HEK293 (cell line): Measurements from ENCODE around the gene ZAR1.

Experiments
- HOXA7 ChIP-seq: sonication (generic); formaldehyde crosslinking; IDR thresholded peaks from 2 replicates; pipeline ENCODE4 v1.8.1; 2022; ENCODE audit warnings: missing genetic modification reagents, borderline replicate concordance
- PRDM1 ChIP-seq: fragments of 450-650 bp; formaldehyde crosslinking; IDR thresholded peaks from 2 replicates; pipeline ENCODE4; 2016; ENCODE audit warnings: missing biosample characterization, missing genetic modification characterization
- SETDB1 ChIP-seq: IDR thresholded peaks from one replicate; pipeline ENCODE4 v1.6.1; 2017; ENCODE audit warnings: mild to moderate bottlenecking, low read length, moderate library complexity, mixed read lengths; ENCODE audit not compliant: insufficient read length
- TRIM28 ChIP-seq: IDR thresholded peaks from 2 replicates; pipeline ENCODE4 v1.6.1; 2011; ENCODE audit warnings: low read length, control low read depth, borderline replicate concordance
- ZFP37 ChIP-seq: fragments of 450-650 bp; formaldehyde crosslinking; IDR thresholded peaks from 2 replicates; pipeline ENCODE4 v1.5.1; 2016; ENCODE audit warnings: missing biosample characterization, missing genetic modification characterization
- ZFP41 ChIP-seq: fragments of 450-650 bp; formaldehyde crosslinking; IDR thresholded peaks from 2 replicates; pipeline ENCODE4 v1.5.1; 2016; ENCODE audit warnings: missing biosample characterization, missing genetic modification characterization, borderline replicate concordance
- ZNF121 ChIP-seq: fragments of 450-650 bp; formaldehyde crosslinking; IDR thresholded peaks from 2 replicates; pipeline ENCODE4 v1.5.1; 2016; ENCODE audit warnings: missing biosample characterization, missing genetic modification characterization
- ZNF558 ChIP-seq: fragments of 450-650 bp; formaldehyde crosslinking; IDR thresholded peaks from 2 replicates; pipeline ENCODE4 v1.5.1; 2016; ENCODE audit warnings: missing biosample characterization, missing genetic modification characterization
- TF ChIP-seq, protein P1 (sequence below): fragments of 450-650 bp; formaldehyde crosslinking; IDR thresholded peaks from 2 replicates; pipeline ENCODE4 v1.5.1; 2016; ENCODE audit warnings: missing biosample characterization, missing genetic modification characterization
- TF ChIP-seq, protein P2 (sequence below): fragments of 450-650 bp; formaldehyde crosslinking; IDR thresholded peaks from 2 replicates; pipeline ENCODE4 v1.5.1; 2016; ENCODE audit warnings: missing biosample characterization, missing genetic modification characterization
- TF ChIP-seq, protein P3 (sequence below): fragments of 450-650 bp; formaldehyde crosslinking; IDR thresholded peaks from 2 replicates; pipeline ENCODE4 v1.5.1; 2016; ENCODE audit warnings: missing biosample characterization, missing genetic modification characterization, low read depth
- TF ChIP-seq, protein P4 (sequence below): fragments of 450-650 bp; formaldehyde crosslinking; IDR thresholded peaks from 2 replicates; pipeline ENCODE4 v1.5.1; 2016; ENCODE audit warnings: missing biosample characterization, missing genetic modification characterization

DNA sequence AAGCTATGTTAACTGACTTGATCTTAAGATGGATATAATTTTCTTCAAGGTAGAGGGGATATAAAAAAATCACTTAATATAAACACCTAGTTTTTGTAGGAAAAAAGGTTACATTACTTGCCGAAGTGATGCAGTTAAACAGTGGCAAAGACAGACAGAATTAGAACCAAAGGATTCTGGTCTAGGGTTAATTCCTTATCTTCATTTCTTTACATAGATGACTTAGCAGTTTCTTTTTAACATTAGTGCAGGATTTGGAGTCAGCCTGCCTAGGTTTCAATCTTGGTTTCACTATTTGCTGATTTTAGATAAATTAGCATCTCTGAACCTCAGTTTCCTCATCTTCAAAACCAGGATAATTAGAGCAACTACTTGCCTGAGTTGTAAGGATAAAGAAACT lies 14.3 kb downstream of the ZAR1 start:
- TF ChIP-seq HOXA7 (CRISPR knock-in tag) (no peak), SETDB1 (no peak), TRIM28 (no peak), ZNF558 (no peak), ZFP41 (tag by site-specific recombination) (no peak), PRDM1 (tag by site-specific recombination) (no peak), ZFP37 (tag by site-specific recombination) (no peak), ZNF121 (tag by site-specific recombination) (no peak)
- TF ChIP-seq, protein P1, sequence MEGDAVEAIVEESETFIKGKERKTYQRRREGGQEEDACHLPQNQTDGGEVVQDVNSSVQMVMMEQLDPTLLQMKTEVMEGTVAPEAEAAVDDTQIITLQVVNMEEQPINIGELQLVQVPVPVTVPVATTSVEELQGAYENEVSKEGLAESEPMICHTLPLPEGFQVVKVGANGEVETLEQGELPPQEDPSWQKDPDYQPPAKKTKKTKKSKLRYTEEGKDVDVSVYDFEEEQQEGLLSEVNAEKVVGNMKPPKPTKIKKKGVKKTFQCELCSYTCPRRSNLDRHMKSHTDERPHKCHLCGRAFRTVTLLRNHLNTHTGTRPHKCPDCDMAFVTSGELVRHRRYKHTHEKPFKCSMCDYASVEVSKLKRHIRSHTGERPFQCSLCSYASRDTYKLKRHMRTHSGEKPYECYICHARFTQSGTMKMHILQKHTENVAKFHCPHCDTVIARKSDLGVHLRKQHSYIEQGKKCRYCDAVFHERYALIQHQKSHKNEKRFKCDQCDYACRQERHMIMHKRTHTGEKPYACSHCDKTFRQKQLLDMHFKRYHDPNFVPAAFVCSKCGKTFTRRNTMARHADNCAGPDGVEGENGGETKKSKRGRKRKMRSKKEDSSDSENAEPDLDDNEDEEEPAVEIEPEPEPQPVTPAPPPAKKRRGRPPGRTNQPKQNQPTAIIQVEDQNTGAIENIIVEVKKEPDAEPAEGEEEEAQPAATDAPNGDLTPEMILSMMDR, result no peak
- TF ChIP-seq, protein P2, sequence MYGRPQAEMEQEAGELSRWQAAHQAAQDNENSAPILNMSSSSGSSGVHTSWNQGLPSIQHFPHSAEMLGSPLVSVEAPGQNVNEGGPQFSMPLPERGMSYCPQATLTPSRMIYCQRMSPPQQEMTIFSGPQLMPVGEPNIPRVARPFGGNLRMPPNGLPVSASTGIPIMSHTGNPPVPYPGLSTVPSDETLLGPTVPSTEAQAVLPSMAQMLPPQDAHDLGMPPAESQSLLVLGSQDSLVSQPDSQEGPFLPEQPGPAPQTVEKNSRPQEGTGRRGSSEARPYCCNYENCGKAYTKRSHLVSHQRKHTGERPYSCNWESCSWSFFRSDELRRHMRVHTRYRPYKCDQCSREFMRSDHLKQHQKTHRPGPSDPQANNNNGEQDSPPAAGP (tag by site-specific recombination), result no peak
- TF ChIP-seq, protein P3, sequence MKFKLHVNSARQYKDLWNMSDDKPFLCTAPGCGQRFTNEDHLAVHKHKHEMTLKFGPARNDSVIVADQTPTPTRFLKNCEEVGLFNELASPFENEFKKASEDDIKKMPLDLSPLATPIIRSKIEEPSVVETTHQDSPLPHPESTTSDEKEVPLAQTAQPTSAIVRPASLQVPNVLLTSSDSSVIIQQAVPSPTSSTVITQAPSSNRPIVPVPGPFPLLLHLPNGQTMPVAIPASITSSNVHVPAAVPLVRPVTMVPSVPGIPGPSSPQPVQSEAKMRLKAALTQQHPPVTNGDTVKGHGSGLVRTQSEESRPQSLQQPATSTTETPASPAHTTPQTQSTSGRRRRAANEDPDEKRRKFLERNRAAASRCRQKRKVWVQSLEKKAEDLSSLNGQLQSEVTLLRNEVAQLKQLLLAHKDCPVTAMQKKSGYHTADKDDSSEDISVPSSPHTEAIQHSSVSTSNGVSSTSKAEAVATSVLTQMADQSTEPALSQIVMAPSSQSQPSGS (tag by site-specific recombination), result no peak
- TF ChIP-seq, protein P4, sequence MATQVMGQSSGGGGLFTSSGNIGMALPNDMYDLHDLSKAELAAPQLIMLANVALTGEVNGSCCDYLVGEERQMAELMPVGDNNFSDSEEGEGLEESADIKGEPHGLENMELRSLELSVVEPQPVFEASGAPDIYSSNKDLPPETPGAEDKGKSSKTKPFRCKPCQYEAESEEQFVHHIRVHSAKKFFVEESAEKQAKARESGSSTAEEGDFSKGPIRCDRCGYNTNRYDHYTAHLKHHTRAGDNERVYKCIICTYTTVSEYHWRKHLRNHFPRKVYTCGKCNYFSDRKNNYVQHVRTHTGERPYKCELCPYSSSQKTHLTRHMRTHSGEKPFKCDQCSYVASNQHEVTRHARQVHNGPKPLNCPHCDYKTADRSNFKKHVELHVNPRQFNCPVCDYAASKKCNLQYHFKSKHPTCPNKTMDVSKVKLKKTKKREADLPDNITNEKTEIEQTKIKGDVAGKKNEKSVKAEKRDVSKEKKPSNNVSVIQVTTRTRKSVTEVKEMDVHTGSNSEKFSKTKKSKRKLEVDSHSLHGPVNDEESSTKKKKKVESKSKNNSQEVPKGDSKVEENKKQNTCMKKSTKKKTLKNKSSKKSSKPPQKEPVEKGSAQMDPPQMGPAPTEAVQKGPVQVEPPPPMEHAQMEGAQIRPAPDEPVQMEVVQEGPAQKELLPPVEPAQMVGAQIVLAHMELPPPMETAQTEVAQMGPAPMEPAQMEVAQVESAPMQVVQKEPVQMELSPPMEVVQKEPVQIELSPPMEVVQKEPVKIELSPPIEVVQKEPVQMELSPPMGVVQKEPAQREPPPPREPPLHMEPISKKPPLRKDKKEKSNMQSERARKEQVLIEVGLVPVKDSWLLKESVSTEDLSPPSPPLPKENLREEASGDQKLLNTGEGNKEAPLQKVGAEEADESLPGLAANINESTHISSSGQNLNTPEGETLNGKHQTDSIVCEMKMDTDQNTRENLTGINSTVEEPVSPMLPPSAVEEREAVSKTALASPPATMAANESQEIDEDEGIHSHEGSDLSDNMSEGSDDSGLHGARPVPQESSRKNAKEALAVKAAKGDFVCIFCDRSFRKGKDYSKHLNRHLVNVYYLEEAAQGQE (tag by site-specific recombination), result no peak
